ENCODE measurements around the gene MRPL30.
"Not testable (repeated sequence)": the region's sequence is repeated elsewhere in the genome, so short reads cannot be mapped to it uniquely, and the experiment has no call there.

Gene MRPL30

GRCh38 chr2:99180755-99181623, at the start of gene MRPL30, which contains the start of gene MITD1:
MRPL30 (plus strand) TSS chr2:99181184; CDS start chr2:99186204, 5,020 bp downstream.
MITD1 (minus strand) TSS chr2:99181058; CDS start chr2:99180981, 77 bp downstream.
- DNase-seq (ENCODE audit: low spot score), result peak; percentile 96

DNA sequence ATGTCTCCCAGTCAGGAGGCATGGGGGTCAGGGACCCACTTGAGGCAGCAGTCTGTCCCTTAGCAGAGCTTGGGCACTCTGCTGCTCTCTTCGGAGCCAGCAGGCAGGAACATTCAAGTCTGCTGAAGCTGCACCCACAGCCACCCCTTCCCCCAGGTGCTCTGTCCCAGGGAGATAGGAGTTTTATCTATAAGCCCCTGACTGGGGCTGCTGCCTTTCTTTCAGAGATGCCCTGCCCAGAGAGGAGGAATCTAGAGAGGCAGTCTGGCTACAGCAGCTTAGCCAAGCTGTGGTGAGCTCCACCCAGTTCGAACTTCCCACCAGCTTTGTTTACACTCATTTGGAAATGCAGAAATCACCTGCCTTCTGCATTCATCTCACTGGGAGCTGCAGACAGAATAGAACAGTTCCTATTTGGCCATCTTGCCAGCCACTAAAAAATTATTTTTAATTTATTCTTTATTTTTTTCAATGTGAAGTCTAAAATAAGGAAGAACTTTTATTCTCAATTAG, 45.9 kb upstream of the MRPL30 start:
- not testable (repeated sequence) for DNase-seq (ENCODE audit: low spot score)

- no peak for DNase-seq (ENCODE audit: low spot score)
Observed at GRCh38 chr2:99139003-99139402, 42.0 kb upstream of the MRPL30 start.

- DNase-seq (ENCODE audit: low spot score), result no peak
Observed at GRCh38 chr2:99140056-99140859, 40.7 kb upstream of the MRPL30 start.

DNA sequence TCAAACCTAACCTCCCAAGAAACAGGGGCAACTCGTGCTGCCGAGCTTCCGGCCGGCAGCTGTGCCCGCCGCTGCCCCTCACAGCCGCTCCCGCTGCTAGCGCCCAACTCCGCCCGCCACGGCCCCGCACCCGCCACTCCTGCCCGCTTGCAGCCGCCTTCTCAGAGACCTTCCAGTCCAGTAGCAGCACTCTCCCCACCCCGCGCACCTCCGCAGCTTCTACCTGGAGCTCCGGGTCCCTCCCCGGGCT, 40.2 kb upstream of the MRPL30 start:
- peak; percentile 16 for DNase-seq (ENCODE audit: low spot score)

- DNase-seq (ENCODE audit: low spot score), result peak; percentile 47
Observed at GRCh38 chr2:99141110-99142108, 39.6 kb upstream of the MRPL30 start, which contains the start of gene C2orf15. C2orf15 (plus strand) TSS chr2:99141707; CDS start chr2:99150559, 8,852 bp downstream.

- no peak for DNase-seq (ENCODE audit: low spot score)
Observed at GRCh38 chr2:99150706-99151105, 30.3 kb upstream of the MRPL30 start.

DNA sequence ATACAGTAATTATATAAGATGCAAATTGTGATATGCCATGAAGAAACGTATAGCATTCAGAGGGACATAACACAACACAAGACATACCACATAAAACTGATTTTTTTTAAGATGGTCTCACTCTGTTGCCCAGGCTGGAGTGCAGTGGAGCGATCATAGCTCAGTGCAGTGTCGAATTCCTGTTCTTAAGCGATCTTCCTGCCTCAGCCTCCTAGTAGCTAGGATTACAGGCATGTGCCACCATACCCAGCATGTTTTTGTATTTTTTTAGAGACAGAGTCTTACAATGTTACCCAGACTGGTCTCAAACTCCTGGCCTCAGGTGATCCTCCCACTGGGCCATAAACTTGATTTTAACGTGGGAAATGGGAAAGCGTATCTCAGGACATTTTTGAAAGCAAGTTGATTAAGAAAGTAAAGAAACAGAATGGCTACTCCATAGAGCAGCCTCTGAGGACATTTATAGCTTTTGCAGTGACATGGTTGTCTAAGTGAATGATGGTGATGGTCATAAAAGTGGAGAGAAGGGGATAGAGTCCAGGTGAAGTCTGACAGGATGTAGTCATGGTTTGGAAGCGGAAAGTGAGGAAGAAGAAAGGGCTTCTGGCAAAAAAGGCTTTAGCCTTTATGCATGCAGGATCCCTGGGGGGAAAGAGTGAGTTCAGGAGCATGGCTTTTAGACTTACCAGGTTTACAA, 28.6 kb upstream of the MRPL30 start:
- no peak for DNase-seq (ENCODE audit: low spot score)

DNA sequence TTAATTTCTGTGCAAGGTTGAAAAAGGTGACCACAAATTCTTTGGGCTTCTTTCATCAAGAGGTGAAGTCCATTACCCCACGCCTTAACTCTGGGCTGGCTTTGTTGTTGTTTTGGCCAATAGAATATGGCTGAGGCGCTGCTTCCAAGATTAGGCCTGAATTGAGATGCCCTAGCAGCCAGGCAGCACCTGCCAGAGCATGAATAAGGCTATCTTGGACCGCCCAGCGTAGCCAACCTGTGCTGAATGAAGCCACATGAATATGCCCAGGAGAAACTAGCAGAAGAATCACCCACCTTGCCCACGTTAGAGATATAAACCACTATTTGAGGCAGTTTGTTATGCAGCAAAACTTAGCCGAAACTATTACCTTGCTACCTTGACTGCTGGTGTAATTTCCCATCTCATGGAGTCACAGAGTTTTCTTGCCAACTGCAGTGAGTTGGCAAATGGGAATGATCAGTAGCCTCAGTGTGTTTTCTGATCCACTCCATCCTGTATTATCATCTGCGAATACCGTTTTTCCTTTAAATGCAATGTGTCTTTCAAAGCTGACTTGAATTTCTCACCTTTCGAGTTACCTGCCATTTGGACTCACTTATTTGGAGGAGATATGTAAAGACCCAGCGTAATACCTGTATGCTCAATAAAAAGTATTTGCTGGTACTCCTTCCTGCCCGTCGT, 26.9 kb upstream of the MRPL30 start:
- no peak for DNase-seq (ENCODE audit: low spot score)

DNA sequence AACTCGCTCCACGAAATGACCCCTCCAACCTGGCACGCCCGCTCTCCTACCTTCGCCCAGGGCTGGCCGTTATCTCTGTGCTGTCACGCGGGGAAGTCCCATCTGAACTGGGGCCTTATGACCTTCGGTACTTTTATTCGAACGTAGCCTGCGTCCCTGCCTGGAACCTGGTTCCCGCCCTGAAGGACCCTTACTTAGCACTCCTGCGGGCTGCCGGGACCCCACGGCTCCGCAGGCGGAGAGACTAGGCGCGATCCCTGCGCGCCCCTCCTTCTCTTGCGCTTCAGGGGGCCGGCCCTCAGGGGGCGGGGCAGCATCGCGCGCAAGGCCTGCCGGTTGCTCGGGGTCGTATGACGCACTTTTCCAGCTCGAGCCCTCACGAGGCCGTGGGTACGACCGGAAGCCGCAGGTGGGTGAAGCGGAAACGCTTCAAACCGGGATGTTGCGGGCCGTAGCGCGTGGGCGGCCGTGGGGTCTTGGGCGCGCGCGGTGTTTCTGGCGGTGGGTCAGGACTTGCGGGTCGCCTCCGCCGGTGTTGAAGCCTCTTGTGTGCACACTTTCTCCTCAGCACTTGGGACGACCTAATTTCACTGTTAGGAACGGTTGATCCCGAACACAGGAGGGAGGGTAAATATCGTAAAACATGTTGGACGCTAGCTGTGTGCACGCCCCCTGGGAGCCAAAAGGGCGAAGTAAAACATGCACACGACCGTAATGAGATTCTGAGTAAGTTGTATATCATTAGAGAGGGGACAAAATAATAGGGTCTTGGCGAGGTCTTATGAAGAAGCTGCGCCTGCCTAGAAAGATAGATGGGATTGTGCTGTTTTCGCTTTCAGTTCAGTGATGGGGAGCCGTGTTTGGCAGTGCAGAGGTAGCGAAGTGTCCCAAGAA, 26.1 kb upstream of the MRPL30 start, which contains the start of the genes LIPT1 and TSGA10:
TSS of gene LIPT1 (plus strand) at position 325 of the 894 bp plus-strand sequence. CDS start 6,991 bp downstream, outside the sequence.
TSS of gene TSGA10 (minus strand) at position 300 of the 894 bp plus-strand sequence. CDS start 45,503 bp downstream, outside the sequence.
- peak; percentile 79 for DNase-seq (ENCODE audit: low spot score)

- DNase-seq (ENCODE audit: low spot score), result no peak
Observed at GRCh38 chr2:99156891-99157290, 24.1 kb upstream of the MRPL30 start.

GRCh38 chr2:99158599-99158998, 22.4 kb upstream of the MRPL30 start:
- DNase-seq (ENCODE audit: low spot score), result no peak

DNA sequence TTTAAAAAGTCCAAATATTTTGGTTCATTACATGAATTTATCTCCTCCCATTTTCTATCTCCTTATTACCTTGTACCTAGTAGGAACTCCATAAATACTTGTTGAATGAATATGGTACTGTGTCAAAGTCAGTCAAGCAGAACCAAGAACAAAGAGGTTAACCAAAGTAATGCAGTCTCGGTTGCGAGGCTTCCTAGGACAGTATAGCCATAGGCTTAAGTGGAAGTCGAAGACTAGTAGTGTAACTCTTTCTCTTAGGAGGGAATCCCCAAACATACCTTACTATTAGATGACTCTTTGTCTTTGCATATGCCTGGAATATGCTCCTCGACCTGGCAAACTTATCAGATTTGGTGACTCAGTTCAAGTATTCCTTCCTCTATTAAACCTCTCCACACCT, 21.4 kb upstream of the MRPL30 start:
- no peak for DNase-seq (ENCODE audit: low spot score)

- DNase-seq (ENCODE audit: low spot score), result no peak
Observed at GRCh38 chr2:99166218-99166617, 14.8 kb upstream of the MRPL30 start.

DNA sequence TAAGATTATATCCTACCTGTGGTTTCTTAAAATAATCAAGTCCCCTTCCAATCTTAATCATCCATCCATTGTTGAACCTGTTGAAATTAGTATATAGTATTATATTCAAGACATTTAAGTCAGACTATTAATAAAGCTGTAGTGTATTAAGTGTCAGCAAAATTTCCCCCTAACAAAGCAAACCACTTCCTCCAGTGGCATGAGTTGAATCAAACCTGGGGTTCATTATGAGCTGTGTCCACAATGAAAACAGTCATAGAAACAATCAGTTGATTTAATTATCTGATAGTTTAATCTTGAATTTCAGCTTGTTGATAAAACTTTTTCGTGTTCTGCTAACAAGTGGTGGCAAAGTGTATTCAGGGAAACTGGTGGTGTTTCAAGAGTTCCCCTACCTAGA, 11.4 kb upstream of the MRPL30 start:
- DNase-seq (ENCODE audit: low spot score), result no peak

DNA sequence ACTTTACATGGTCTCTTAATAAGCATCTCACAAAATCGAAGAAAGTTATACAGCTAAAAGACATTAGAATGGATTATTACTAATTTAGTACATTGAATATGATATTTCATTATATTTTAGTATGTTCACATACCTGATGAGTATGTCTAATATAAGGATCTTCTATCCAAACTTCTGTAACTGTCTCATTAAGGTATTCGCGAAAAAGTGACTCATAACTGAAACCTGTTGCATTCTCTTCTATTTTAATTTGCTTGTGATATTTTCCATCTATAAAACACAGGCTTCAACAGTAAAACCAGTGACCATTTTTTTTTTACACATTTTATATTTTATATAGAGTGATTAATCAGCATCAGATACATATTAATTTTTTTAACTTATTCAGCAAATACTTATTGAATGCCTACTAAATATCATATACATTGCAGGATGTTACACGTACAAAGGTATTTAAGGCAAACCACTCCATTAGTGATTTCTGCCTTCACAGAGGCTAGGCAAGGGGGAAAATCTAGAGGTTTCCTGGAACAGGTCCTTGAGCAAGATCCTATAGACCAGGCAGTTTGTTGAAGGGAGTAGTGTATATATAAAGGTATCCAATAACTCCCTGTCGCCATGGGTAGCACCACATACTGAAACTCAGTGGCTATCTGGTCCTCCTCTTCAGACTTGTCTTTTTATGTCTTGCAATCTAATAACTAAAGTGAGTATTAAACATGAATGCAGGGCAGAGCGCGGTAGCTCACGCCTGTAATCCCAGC, 9.4 kb upstream of the MRPL30 start:
- DNase-seq (ENCODE audit: low spot score), result no peak

- DNase-seq (ENCODE audit: low spot score), result peak; percentile 19
Observed at GRCh38 chr2:99181624-99182000, 628 bp downstream of the MRPL30 start.

DNA sequence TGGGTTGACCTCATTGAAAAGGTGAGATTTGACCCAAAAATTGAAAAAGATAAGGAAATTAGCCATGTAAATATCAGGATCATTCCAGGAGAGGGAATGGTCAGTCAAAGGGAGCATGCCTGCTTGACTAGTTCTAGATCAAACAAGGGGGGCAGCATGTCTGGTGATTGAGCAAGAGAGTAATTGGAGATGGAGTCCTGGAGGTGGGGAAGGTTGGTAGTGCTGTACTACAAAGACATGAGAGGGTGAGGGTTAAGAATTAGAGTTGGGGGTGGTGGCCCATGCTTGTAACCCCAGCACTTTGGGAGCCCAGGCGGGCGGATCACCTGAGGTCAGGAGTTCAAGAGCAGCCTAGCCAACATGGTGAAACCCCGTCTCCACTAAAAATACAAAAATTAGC, 2.0 kb downstream of the MRPL30 start:
- DNase-seq (ENCODE audit: low spot score), result no peak

All from kidney capillary endothelial cell (primary cell).